Fibroblast of skin of left quadriceps (primary cell): ENCODE results near the gene MAB21L4.

Source experiments
- DNase-seq, 2 experiments: peaks; one replicate each; pipeline ENCODE4 v3.0.0-alpha.2; 2013; ENCODE audit warnings: low read depth in 2 of 2

MAB21L4 gene

GRCh38 chr2:240895656-240896388 lies at the start of gene MAB21L4:
Gene MAB21L4, minus strand, starts transcription at chr2:240896156. Its CDS starts 159 bp downstream, at chr2:240895997.
- no peak for DNase-seq

DNA sequence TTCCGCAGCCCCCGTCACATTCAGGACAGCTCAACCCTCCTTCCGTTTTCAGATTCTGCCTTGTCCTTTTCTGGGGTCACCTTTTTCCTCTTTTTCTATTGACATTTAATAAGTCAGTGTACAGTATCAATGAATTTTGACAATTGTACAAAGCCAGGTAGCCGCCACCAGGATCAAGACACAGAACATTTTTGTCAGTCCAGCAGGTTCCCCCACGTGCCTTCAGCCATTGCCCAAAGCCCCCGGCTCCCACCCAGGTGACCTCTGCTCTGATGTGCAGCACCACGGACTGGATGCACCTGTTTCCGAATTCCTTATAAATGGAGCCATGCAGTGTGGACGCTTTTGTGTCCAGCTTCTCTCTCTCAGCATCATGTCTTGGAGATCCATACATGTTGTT lies 40.1 kb upstream of the MAB21L4 start:
- DNase-seq, result no peak

DNA sequence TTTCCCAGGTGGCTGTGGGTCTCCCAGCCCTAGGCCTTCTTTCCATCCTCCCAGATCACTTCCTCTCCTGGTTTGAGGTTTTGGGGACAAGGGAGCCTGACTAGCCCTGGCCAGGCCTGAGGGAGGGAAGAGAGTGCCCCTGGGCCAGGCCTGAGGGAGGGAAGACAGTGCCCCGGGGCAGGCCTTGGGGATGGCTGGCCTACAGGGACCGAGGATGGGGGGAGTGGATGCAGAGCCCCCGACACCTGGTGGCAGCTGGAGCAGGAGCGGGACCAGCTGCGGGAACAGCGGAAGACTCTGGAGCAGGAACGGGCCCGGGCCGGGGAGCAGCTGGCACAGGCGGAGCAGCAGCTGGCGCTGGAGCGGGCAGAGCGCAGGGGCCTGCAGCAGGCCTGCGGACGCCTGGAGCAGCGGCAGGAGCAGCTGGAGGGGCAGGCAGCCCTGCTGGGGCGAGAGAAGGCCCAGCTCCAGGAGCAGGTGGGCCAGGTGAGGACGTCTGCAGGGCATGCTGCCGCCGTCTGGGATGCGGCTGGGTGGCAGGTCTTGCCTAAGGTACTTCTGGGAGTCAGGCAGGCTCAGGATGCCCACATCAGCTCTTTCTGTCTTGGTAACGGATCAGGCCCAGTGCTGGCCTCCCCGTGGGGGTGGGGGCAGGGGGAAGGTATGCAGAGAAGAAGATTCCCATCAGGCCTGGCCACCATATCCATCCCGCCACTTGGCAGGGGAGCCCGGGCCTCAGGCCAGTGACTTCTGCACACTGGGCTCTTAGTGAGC lies 39.3 kb upstream of the MAB21L4 start:
- no peak for DNase-seq

DNA sequence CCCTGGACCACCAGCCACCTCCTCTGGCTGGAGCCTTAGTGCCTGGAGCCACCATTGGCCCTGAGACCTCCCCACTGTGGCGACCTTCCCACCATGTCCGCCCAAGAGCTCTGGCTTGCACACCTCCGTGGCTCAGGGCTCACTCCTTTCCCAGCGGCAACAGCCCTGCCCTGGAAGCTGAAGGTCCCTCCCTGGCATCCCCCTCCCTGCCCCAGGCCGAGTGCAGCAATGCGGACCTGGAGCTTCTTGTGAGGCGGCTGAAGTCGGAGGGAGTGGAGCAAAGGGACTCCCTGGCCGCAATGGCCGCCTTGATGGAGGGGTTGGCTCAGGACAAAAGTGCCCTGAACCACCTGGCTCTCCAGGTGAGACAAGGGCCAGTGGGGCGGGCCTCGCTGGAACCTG lies 38.7 kb upstream of the MAB21L4 start:
- no peak for DNase-seq

DNA sequence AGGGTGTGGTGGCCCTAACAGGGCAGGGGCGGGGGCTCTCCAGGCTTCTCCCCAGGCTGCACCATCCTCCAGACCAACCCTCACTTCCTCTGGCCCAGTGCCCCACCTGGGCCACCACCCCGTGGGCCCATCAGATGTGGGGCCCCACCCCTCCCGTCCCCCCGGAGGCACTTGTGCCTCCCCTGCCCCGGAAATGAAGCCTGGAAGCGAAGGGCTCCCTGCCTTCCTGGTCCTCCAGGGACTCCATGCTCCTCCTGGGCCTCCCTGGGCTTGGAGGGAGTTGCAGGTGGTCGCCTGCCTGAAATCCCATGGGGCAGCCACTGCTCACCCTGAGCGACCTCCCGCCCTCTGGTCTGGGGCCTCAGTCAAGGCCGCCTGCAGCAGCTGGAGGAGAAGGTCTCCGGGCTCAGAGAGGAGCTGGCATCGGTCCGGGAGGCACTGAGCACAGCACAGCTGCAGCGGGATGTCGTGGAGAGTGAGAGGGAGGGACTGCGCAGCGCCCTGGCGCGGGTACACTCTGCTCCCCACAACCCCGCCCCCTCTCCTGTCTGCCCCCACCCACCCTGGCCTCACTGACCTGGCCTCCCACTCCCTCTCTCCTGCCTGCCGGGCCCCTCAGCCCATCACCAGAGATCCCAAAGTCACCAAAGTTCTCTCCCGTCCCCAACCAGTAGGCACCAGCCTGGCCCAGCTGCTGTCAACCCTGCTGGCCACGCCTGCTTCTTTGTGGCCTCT lies 38.2 kb upstream of the MAB21L4 start:
- DNase-seq, result no peak

DNA sequence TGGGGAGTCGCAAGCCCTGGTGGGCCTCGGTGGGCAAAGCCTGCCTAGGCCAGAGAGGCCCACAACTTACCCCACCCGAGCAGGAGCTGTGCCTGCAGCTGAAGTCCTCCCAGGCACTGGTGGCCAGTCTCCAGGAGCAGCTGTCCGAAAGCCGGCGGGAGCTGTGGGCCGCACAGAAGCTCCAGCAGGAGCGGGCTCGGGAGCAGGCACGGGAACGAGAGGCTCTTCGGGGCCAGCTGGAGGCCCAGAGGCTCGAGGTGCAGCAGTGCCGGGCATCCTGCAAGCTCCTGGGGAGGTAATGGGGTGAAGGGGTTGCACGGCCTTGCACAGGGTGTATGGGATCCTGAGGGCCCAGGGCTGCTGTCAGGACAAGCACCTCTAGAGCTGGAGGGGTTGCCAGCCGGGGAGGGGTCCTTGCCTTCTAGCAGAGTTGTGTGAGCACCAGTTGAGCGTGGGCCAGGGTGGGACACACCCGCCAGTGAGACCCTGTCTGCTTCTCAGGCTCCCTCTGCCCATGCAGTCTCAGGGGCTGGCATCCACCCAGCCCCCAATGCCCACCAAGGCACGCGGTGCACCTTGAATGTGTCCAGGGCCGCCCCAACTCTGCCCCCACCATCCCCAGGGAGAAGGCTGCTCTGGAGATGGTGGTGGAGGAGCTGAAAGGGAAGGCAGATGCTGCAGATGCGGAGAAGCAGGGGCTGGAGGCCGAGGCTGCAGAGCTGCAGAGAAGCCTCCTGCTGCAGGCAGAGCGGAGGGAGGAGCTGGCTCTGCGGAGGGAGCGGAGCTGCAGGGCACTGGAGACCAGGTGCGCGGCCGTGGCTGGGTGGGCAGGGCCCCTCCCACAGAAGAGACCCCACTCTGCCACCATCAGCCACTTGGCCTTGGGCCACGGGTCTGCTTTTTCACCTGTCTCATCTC lies 37.4 kb upstream of the MAB21L4 start:
- no peak for DNase-seq

GRCh38 chr2:240932724-240933047 lies 36.7 kb upstream of the MAB21L4 start:
- no peak for DNase-seq

DNA sequence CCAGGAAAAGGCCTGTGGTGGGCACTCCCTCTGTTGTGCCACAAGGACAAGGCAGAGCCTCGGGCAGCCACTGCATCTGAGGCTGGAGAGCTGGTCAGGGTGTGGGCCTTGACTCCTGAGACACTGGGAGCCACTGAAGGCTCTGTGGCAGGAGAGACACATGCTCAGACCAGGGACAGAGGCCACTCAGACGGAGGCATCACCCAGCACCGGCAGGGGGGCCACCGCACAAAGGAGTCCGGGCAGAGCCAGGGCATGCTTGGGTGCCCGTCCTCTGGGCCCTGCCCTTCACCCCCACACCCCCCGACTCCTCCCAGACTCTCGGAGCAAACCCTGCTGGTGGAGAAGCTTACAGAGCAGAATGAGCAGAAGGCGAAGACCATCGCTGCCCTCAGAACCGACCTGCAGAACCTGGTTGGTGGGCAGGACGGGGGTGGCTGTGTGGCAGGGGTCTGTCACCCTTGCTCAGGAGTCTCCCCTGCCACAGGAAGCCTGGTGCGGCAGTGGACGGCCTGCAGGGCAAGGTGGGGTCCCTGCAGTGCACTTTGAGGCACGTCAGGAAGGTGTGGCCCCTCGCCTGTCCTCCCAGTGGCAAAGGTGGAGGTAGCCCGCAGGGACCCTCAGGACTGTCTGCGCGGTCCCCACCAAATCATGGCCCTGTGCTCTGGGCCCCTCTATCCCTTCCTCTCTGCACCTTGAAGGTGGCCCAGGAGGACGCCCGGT lies 36.2 kb upstream of the MAB21L4 start:
- no peak for DNase-seq

GRCh38 chr2:240931319-240931949 lies 35.5 kb upstream of the MAB21L4 start:
- no peak for DNase-seq

- no peak for DNase-seq
Measured at GRCh38 chr2:240930631-240931318, 34.8 kb upstream of the MAB21L4 start.

GRCh38 chr2:240930096-240930630 lies 34.2 kb upstream of the MAB21L4 start:
- DNase-seq, result no peak

DNA sequence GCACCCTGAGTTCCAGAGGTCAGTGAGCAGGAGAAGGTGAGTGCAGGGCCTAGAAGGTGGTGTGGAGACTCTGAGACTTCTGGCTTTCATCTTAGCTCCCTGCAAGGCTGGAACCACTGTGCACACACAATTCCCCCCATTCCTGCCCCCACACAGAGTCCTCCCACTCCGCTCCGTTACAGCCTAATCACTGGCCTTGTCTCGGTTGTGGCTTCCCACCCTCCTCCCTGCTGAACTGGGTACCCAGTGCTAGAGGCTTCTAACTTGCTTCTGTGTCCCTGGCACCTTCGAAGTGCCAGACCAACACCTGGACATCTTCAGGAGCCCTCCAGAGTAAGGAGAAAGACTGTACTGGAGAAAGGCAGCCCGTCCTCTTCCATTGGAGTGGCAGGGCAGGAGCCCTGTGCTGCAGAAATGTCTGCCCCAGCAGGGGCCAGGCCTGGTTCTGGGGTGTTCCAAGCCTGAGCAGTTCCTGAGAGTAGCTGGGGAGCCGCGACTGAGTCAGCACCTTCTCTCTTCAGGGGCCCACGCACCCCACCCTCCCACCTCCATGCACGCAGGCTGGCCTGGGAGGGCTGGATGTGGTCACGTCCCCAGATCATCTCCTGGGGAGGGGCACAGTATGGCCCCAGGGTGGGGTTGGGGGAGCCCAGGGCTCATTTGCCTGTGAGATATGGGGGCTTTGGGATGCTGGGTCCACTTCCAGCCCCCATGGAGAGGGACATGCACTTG lies 33.6 kb upstream of the MAB21L4 start:
- DNase-seq, result no peak

- no peak for DNase-seq
Measured at GRCh38 chr2:240928476-240929363, 32.8 kb upstream of the MAB21L4 start.

- DNase-seq, result no peak
Measured at GRCh38 chr2:240927390-240927781, 31.4 kb upstream of the MAB21L4 start.

DNA sequence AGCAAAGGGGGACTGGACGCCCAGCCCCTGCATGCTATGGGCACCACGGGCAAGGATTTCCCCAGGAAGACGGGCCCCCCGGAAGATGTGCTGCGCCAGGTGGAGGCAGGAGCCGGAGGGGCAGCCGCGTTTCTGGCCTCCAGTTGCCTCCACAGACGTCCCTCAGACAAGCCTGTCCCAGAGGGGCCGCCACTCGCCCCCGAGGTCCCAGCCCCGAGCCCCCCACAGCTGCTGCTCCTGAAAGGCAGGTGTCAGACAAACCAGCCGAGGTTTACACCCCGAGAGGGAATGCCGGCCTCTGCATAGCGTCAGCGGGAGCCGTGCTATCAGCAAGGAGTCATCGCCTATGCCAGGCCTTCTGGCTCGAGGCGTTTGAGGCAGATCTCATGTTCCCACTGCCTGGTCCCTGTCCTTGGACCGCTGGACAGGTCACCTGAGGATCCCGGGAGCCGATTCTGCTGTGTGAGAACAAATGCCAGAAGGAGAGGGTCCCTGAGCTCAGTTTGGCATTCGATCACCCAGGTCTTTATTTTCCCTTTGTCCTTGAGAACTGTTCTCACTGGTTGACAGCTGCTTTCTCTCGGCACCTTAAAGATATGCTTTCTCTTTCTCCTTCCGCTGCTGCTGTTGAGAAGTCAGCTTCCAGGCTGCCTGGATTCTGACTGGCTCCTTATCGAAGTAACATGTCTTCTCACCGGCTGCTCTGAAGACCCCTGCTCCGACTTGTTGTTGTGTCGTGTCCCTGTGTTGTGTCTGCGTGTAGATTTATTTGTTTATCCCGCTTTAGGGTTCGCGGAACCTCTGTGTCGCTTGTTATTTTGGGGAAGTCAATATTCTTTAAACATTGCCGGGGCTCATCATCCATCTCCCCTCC lies 30.8 kb upstream of the MAB21L4 start:
- DNase-seq, result no peak

- no peak for DNase-seq
Measured at GRCh38 chr2:240925568-240926515, 29.9 kb upstream of the MAB21L4 start.
